Neural cell (in vitro differentiated cells): ENCODE data around the gene NFIX.

ENCODE experiments used
- EZH2 ChIP-seq: fragments of 200-600, 300-800 bp; shearing (Covaris generic), sonication (generic); IDR thresholded peaks from 2 replicates; pipeline ENCODE4 v1.6.1; 2014; ENCODE audit warnings: antibody characterized with exemption, low read length, borderline replicate concordance, mild to moderate bottlenecking; ENCODE audit not compliant: insufficient read depth, poor library complexity, severe bottlenecking
- POLR2AphosphoS5 ChIP-seq: IDR thresholded peaks from 2 replicates; pipeline ENCODE4 v1.6.1; 2012
- RAD21 ChIP-seq: fragments of 450-650 bp; conservative IDR thresholded peaks from 2 replicates; pipeline ENCODE4 v1.6.1; 2014; ENCODE audit warnings: antibody characterized with exemption, mild to moderate bottlenecking, moderate library complexity
- SMC3 ChIP-seq: fragments of 450-650 bp; conservative IDR thresholded peaks from 2 replicates; pipeline ENCODE4 v1.6.1; 2014; ENCODE audit warnings: antibody characterized with exemption, mild to moderate bottlenecking, moderate library complexity; ENCODE audit not compliant: poor library complexity
- TAF1 ChIP-seq: IDR thresholded peaks from 2 replicates; pipeline ENCODE4 v1.6.1; 2012; ENCODE audit warnings: low read depth
- TF ChIP-seq, protein P1 (sequence below): fragments of 450-650 bp; IDR thresholded peaks from 2 replicates; pipeline ENCODE4 v1.5.1; 2014; ENCODE audit warnings: antibody characterized with exemption, mild to moderate bottlenecking, moderate library complexity; ENCODE audit not compliant: poor library complexity, severe bottlenecking
- TF ChIP-seq, protein P2 (sequence below): IDR thresholded peaks from 2 replicates; pipeline ENCODE4 v1.6.1; 2012; ENCODE audit warnings: borderline replicate concordance

DNA sequence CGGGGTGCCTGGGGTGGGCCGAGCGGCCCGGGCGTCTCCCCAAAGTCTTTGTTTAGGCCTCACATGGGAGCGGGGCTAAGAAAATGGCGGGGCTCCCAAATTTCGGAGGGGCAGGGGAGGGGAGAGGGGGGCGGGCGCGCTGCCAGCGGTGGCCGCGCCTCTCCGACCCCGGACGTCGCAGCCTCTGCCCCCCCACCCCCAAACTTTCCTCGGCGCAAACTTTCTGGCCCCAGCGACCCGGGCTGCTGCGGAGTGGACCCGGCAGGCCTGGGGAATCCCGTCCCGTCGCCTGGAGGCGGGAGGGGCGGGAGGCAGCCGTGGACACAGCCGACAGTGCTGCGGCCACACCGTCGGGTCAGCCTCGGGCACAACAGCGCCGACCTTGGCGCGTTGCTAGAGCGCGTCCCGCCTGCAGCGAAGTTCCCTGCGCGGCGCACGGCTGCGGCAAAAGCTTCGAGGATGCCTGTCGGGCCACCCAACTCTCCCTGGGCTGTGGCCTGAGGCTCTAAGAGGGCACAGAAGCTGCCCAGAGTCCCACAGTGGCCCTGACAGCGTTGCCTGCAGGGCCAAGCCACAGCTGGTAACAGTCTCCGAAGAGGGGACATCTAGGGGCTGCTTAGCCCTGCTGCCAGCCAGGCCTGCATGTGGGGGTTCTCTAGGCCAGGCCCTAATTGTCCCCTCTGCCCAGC is 1.3 kb downstream of the NFIX start:
- TF ChIP-seq TAF1 (no peak), POLR2AphosphoS5 (no peak), EZH2 (peak; percentile 49), RAD21 (no peak), SMC3 (no peak)
- TF ChIP-seq, protein P1, sequence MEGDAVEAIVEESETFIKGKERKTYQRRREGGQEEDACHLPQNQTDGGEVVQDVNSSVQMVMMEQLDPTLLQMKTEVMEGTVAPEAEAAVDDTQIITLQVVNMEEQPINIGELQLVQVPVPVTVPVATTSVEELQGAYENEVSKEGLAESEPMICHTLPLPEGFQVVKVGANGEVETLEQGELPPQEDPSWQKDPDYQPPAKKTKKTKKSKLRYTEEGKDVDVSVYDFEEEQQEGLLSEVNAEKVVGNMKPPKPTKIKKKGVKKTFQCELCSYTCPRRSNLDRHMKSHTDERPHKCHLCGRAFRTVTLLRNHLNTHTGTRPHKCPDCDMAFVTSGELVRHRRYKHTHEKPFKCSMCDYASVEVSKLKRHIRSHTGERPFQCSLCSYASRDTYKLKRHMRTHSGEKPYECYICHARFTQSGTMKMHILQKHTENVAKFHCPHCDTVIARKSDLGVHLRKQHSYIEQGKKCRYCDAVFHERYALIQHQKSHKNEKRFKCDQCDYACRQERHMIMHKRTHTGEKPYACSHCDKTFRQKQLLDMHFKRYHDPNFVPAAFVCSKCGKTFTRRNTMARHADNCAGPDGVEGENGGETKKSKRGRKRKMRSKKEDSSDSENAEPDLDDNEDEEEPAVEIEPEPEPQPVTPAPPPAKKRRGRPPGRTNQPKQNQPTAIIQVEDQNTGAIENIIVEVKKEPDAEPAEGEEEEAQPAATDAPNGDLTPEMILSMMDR: no peak
- TF ChIP-seq, protein P2, sequence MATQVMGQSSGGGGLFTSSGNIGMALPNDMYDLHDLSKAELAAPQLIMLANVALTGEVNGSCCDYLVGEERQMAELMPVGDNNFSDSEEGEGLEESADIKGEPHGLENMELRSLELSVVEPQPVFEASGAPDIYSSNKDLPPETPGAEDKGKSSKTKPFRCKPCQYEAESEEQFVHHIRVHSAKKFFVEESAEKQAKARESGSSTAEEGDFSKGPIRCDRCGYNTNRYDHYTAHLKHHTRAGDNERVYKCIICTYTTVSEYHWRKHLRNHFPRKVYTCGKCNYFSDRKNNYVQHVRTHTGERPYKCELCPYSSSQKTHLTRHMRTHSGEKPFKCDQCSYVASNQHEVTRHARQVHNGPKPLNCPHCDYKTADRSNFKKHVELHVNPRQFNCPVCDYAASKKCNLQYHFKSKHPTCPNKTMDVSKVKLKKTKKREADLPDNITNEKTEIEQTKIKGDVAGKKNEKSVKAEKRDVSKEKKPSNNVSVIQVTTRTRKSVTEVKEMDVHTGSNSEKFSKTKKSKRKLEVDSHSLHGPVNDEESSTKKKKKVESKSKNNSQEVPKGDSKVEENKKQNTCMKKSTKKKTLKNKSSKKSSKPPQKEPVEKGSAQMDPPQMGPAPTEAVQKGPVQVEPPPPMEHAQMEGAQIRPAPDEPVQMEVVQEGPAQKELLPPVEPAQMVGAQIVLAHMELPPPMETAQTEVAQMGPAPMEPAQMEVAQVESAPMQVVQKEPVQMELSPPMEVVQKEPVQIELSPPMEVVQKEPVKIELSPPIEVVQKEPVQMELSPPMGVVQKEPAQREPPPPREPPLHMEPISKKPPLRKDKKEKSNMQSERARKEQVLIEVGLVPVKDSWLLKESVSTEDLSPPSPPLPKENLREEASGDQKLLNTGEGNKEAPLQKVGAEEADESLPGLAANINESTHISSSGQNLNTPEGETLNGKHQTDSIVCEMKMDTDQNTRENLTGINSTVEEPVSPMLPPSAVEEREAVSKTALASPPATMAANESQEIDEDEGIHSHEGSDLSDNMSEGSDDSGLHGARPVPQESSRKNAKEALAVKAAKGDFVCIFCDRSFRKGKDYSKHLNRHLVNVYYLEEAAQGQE: no peak
